Stimulated activated CD4-positive, alpha-beta T cell treated with anti-CD3 and anti-CD28 coated beads, TNF-alpha, amount 100 ng/mL, for 4 hours (primary cell): ENCODE measurements around the gene ALOX12B.
"Not testable (repeated sequence)": the region's sequence is repeated elsewhere in the genome, so short reads cannot be mapped to it uniquely, and the experiment has no call there.

Experiments
- DNase-seq, 3 experiments: peaks; one replicate each; pipeline ENCODE4 v3.0.0-alpha.2; 2020; ENCODE audit warnings: low read depth in 3 of 3

ALOX12B gene

GRCh38 chr17:8044819-8045810, 42.4 kb downstream of the ALOX12B start:
- no peak for DNase-seq

- no peak for DNase-seq
These were observed 45.5 kb downstream of the ALOX12B start for GRCh38 chr17:8041979-8042378.

- DNase-seq, result no peak
These were observed 46.1 kb downstream of the ALOX12B start for GRCh38 chr17:8041249-8041928.

DNA sequence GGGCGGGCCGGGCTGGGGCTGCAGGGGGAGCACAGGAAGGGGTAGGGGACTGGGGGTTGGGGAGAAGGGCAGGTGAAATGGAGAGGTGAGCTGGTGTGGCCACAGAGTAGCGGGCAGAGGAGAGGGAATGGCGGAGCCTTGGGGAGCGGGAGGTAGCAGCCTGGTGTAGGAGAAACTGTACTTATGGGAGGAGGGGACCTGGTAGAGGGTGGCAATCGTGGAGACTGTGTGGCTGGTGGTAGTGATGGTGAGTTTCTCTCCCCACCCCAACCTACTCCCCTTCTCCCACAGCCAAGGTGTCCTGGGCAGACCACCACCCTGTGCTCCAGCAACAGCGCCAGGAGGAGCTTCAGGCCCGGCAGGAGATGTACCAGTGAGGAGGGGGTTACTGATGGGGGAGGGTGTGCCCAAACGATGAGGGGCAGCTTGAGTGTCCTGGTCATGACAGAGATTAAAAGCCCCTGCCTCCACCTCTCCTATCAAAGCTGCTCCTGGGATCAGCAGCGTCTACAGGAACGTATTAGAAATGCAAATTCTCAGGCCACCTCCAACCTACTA, 47.8 kb downstream of the ALOX12B start:
- DNase-seq, result no peak

GRCh38 chr17:8038954-8039610, 48.4 kb downstream of the ALOX12B start, which contains the start of gene ALOX15B:
Gene ALOX15B, plus strand, starts transcription at chr17:8039059. Its CDS starts 97 bp downstream, at chr17:8039156.
- DNase-seq, result no peak

GRCh38 chr17:8032442-8032841, 55.1 kb downstream of the ALOX12B start:
- no peak for DNase-seq

- no peak for DNase-seq
These were observed 55.6 kb downstream of the ALOX12B start for GRCh38 chr17:8031950-8032349.

DNA sequence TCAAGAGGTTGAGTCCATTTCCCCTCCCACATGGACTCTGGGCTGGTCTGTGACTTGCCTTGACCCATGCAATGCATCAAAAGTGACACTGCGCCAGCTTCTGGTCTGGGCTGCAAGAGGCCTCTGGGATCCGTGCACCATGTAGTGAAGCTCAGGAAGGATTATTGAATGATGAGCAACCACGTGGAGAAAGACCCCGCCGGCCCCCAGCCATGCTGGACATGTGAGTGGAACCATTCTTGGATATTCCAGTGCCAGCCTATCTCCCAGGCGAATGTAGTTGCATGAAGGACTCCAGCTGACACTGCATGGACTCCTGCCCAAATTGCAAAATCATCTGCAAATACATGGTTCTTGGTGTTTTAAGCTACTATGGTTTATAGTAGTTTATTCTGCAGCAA, 56.3 kb downstream of the ALOX12B start:
- no peak for DNase-seq

DNA sequence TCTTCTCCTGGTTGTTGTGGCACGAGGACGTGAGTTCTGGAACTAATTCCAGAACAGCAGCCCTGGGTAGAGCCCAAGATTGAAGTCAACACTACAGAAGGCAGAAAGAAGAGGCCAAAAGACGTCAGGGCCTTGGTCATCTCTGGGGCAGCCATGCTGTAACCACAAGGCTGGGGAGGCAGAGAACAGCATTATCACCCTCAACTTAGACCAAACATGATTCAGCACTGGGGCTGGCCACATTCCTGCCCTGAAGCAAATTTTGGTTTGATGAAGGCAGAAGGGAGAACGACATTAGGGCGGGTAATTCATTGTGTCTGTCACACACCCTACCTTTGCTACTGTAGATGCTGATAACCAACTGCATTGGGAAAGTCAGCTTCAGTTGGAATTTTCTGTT, 58.4 kb downstream of the ALOX12B start:
- DNase-seq, result no peak

DNA sequence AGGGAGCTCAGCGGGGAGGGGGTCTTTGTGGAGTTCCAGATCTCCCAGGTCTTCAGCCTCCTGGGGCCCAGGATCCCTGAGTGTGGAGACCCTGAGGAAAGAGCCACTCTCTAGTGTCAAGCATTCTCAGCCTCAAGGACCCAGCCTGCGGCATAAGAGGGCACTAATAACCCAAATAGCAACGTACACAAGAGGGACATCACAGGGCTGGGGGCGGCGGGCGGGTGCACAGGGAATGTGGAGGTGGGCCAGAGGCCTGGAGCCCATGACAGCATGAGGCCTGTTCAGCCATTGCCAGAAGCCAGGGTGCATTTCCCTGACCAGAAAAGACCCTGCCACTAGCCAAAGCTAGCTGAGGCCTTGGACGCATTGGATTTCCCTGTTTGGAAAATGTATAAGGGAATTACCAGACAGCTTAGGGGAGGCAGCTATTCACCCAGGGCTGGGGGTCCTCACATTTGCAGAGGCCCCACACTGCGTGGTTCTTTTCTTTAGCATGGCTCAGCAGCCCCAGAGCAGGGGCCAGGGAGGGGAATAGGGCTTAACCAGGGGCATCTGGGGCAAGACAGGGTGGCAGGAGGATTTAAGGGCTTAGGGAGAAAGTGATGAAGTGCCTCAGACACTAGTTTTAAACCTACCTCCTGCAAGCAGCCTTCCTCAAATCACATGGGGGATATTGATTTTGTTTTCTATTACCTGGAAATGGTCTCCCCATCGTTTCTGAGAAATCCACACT, 62.2 kb downstream of the ALOX12B start:
- DNase-seq, result no peak

DNA sequence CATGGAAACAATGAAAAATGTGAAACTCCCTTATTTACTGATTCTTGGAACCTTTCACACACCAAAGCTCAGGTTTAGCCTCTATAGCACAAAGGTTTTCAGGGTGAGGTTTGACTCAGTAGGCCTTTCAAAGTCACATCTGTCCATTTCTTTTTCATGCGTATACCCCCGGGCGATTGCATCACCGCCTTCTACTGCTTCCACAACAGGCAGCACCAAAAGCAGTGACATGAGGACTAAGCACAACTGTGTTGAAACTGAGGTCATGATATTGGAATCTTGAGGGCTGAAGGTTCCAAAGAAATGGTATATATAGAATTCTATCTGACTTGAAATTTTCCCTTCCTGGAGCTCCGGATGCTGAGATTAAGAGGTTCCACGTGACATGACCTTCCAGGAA, 63.4 kb downstream of the ALOX12B start:
- not testable (repeated sequence) for DNase-seq
